HCT116 (cell line): ENCODE data around the gene LAMA1. TPM values are rescaled to one million over a fixed set of nuclear protein-coding genes. Genes with fewer than 3 reads are reported as not detected.

ENCODE experiments used
- ATAC-seq: fragments of 200-7000 bp; cut with Tn5 transposase; 2 replicates; pipeline ENCODE4 v1.9.1; 2020; ENCODE audit warnings: mild to moderate bottlenecking, moderate library complexity
- BruUV-seq: library from RNA; stranded (reverse); fragments of 400-500 nt; replicated peaks from 2 replicates; lab custom pipeline; 2021; lab: Mats Ljungman, UMichigan
- CTCF ChIA-PET: fragments of 300-600 bp; sonication (Branson Sonifier 250); formaldehyde crosslinking; loops from one replicate; lab custom pipeline; 2021; ENCODE audit warnings: antibody characterized with exemption; lab: Charles Lee
- POLR2A ChIA-PET: fragments of 300-600, 350-600 bp; sonication (Branson Sonifier 250); formaldehyde crosslinking; loops from one replicate; lab custom pipeline; 2021; ENCODE audit warnings: antibody characterized with exemption; lab: Charles Lee
- RAD21 ChIA-PET, 2 experiments: fragments of 300-600 bp; sonication (Branson Sonifier 250); formaldehyde crosslinking; loops; one replicate each; lab custom pipeline; 2023; ENCODE audit warnings: low total read pairs in 2 of 2; ENCODE audit not compliant: uncharacterized antibody in 2 of 2, unreplicated experiment in 2 of 2, low non-redundant PET in 1 of 2; lab: Charles Lee
- DNase-seq: peaks from one replicate; pipeline ENCODE4 v3.0.0-alpha.2; 2010; ENCODE audit warnings: low read depth, low spot score
- H2AFZ ChIP-seq: fragments of 200-600 bp; shearing (Covaris generic), sonication (generic); 2 replicates; pipeline ENCODE4 v1.6.1; 2017; ENCODE audit warnings: low read depth, mixed run types, mixed read lengths, antibody characterized with exemption, low read length; ENCODE audit not compliant: poor library complexity, severe bottlenecking
- H3K27ac ChIP-seq: 2 replicates; pipeline ENCODE4 v1.5.1; 2012; ENCODE audit warnings: low read depth, low read length
- H3K27me3 ChIP-seq: fragments of 200-600 bp; sonication (generic); 2 replicates; pipeline ENCODE4 v1.6.1; 2016; ENCODE audit warnings: mixed run types, low read length, mixed read lengths; ENCODE audit not compliant: insufficient read depth
- H3K36me3 ChIP-seq, 2 experiments: fragments of 200-500 bp in 1 of 2; fragments of 200-600 bp in 1 of 2; sonication (Bioruptor generic) in 1 of 2; sonication (generic) in 1 of 2; 2 replicates each; pipeline versions ENCODE4 v1.5.1 to v1.6.1; 2014 to 2016; ENCODE audit warnings: low read length in 2 of 2, inconsistent platforms in 1 of 2, mixed read lengths in 1 of 2, mixed run types in 1 of 2; ENCODE audit not compliant: insufficient read depth in 2 of 2, control insufficient read depth in 1 of 2
- H3K4me1 ChIP-seq, 2 experiments: fragments of 200-600 bp in 1 of 2; sonication (generic) in 1 of 2; 2 replicates each; pipeline versions ENCODE4 v1.5.1 to v1.6.1; 2012 to 2017; ENCODE audit warnings: low read length in 2 of 2, inconsistent platforms in 1 of 2, mild to moderate bottlenecking in 1 of 2, mixed read lengths in 1 of 2, mixed run types in 1 of 2, moderate library complexity in 1 of 2; ENCODE audit not compliant: insufficient read depth in 2 of 2, control insufficient read depth in 1 of 2
- H3K4me2 ChIP-seq: fragments of 200-600 bp; sonication (generic); 2 replicates; pipeline ENCODE4 v1.6.1; 2017; ENCODE audit warnings: mixed run types, low read length, mixed read lengths
- H3K4me3 ChIP-seq, 2 experiments: fragments of 200-600 bp in 1 of 2; sonication (generic) in 1 of 2; replicated peaks in 1 of 2; 2 replicates each; pipeline ENCODE4 v1.5.1; 2011 to 2016; ENCODE audit warnings: low read length in 2 of 2, control low read depth in 1 of 2, low read depth in 1 of 2, mild to moderate bottlenecking in 1 of 2, mixed read lengths in 1 of 2, mixed run types in 1 of 2
- H3K79me2 ChIP-seq: fragments of 200-600 bp; sonication (generic); 2 replicates; pipeline ENCODE4 v1.6.1; 2017; ENCODE audit warnings: mild to moderate bottlenecking, mixed run types, low read length, moderate library complexity, mixed read lengths; ENCODE audit not compliant: insufficient read depth
- H3K9ac ChIP-seq: fragments of 200-600 bp; sonication (generic); 2 replicates; pipeline ENCODE4 v1.6.1; 2016; ENCODE audit warnings: low read length, mixed read lengths
- H3K9me2 ChIP-seq: fragments of 200-600 bp; sonication (generic), shearing (Covaris generic); 2 replicates; pipeline ENCODE4 v1.6.1; 2017; ENCODE audit warnings: mixed run types, mild to moderate bottlenecking, moderate library complexity; ENCODE audit not compliant: insufficient read depth
- H3K9me3 ChIP-seq, 2 experiments: fragments of 200-500 bp in 1 of 2; fragments of 200-600 bp in 1 of 2; sonication (Bioruptor generic) in 1 of 2; sonication (generic) in 1 of 2; 2 replicates each; pipeline ENCODE4 v1.6.1; 2014 to 2017; ENCODE audit warnings: low read length in 2 of 2, mixed read lengths in 2 of 2, inconsistent platforms in 1 of 2, low read depth in 1 of 2, mild to moderate bottlenecking in 1 of 2, mixed run types in 1 of 2, moderate library complexity in 1 of 2; ENCODE audit not compliant: control insufficient read depth in 1 of 2, insufficient read depth in 1 of 2
- H4K20me1 ChIP-seq: fragments of 200-600 bp; sonication (generic), shearing (Covaris generic); 2 replicates; pipeline ENCODE4 v1.6.1; 2017; ENCODE audit warnings: mixed run types, mild to moderate bottlenecking, moderate library complexity; ENCODE audit not compliant: insufficient read depth
- CBX3 ChIP-seq: IDR thresholded peaks from 2 replicates; pipeline ENCODE4 v1.6.1; 2012; ENCODE audit warnings: low read depth
- EGR1 ChIP-seq: IDR thresholded peaks from 2 replicates; pipeline ENCODE4 v1.6.1; 2012; ENCODE audit warnings: low read depth
- EZH2 ChIP-seq: fragments of 200-600 bp; sonication (generic); IDR thresholded peaks from 2 replicates; pipeline ENCODE4 v1.6.1; 2017; ENCODE audit warnings: antibody characterized with exemption, mixed run types
- EZH2phosphoT487 ChIP-seq: fragments of 200-600 bp; IDR thresholded peaks from 2 replicates; pipeline ENCODE4 v1.6.1; 2018; ENCODE audit warnings: antibody characterized with exemption, borderline replicate concordance
- FOSL1 ChIP-seq: IDR thresholded peaks from 2 replicates; pipeline ENCODE4 v1.6.1; 2012; ENCODE audit warnings: low read depth
- JUND ChIP-seq: IDR thresholded peaks from 2 replicates; pipeline ENCODE4 v1.6.1; 2012
- POLR2A ChIP-seq: IDR thresholded peaks from 2 replicates; pipeline ENCODE4 v1.7.0; 2011; ENCODE audit warnings: borderline replicate concordance; ENCODE audit not compliant: insufficient read depth, insufficient read length; ENCODE audit errors: extremely low read depth
- POLR2AphosphoS5 ChIP-seq: IDR thresholded peaks from 2 replicates; pipeline ENCODE4 v1.6.1; 2011; ENCODE audit warnings: mild to moderate bottlenecking, low read depth, low read length, moderate library complexity
- RAD21 ChIP-seq: IDR thresholded peaks from 2 replicates; pipeline ENCODE4 v1.6.1; 2012; ENCODE audit warnings: low read depth, mild to moderate bottlenecking
- SRF ChIP-seq: IDR thresholded peaks from 2 replicates; pipeline ENCODE4 v1.6.1; 2012; ENCODE audit warnings: low read depth
- YY1 ChIP-seq: IDR thresholded peaks from 2 replicates; pipeline ENCODE4 v1.6.1; 2011; ENCODE audit warnings: low read length, low read depth, moderate library complexity, mild to moderate bottlenecking; ENCODE audit not compliant: insufficient replicate concordance; ENCODE audit errors: extremely low read depth
- intact Hi-C: fragments of 100-400 bp; cut with micrococcal nuclease; formaldehyde crosslinking; loops from 2 replicates; pipeline ENCODE4 v1.10.0; 2022
- total RNA-seq: library from RNA; stranded (reverse); gene quantifications from one replicate; pipeline ENCODE4 v1.2.1, GENCODE V29; 2021; ENCODE audit not compliant: unreplicated experiment
- TF ChIP-seq, protein P1 (sequence below), 3 experiments: fragments of 200-600 bp in 1 of 3; sonication (generic) in 1 of 3; IDR thresholded peaks in 2 of 3; conservative IDR thresholded peaks in 1 of 3; 2 replicates each; pipeline ENCODE4 v1.5.1; 2012 to 2017; ENCODE audit warnings: low read depth in 2 of 3, low read length in 2 of 3, antibody characterized with exemption in 1 of 3, borderline replicate concordance in 1 of 3, control low read depth in 1 of 3, mild to moderate bottlenecking in 1 of 3, mixed read lengths in 1 of 3, mixed run types in 1 of 3, moderate library complexity in 1 of 3; ENCODE audit not compliant: insufficient read depth in 1 of 3
- TF ChIP-seq, protein P2 (sequence below): IDR thresholded peaks from 2 replicates; pipeline ENCODE4 v1.6.1; 2012; ENCODE audit warnings: low read depth
- TF ChIP-seq, protein P3 (sequence below): IDR thresholded peaks from 2 replicates; pipeline ENCODE4 v1.6.1; 2012

The LAMA1 gene
- total RNA-seq, 1 experiment from 2014 or later = 0.05 TPM

- Histone ChIP-seq H3K4me2 (no peak overlapping the region), H2AFZ (no peak overlapping the region), H3K9me2 (no peaks in the 10 kb centered on the region), H3K27ac (no peak overlapping the region), H3K9me3 (peaks cover 0 to 5% of the 10 kb centered on the region in 2 experiments; a peak in 1 of 4 replicates), H3K9ac (no peak overlapping the region), H3K79me2 (no peaks in the 10 kb centered on the region), H4K20me1 (no peaks in the 10 kb centered on the region), H3K4me1 (no peaks in the 10 kb centered on the region), H3K27me3 (no peaks in the 10 kb centered on the region), H3K4me3 (no peak overlapping the region), H3K36me3 (no peaks in the 10 kb centered on the region)
- no peak for TF ChIP-seq POLR2A
- DNase-seq (no peak), ATAC-seq (no peak)
- POLR2A ChIA-PET = no interaction called here
- RAD21 ChIA-PET = no interaction called here
- CTCF ChIA-PET = no interaction called here
- no TSS peak for BruUV-seq
- intact Hi-C loops = no loop called here
These were observed 40.6 kb upstream of the LAMA1 start for GRCh38 chr18:7158216-7158615.

DNA sequence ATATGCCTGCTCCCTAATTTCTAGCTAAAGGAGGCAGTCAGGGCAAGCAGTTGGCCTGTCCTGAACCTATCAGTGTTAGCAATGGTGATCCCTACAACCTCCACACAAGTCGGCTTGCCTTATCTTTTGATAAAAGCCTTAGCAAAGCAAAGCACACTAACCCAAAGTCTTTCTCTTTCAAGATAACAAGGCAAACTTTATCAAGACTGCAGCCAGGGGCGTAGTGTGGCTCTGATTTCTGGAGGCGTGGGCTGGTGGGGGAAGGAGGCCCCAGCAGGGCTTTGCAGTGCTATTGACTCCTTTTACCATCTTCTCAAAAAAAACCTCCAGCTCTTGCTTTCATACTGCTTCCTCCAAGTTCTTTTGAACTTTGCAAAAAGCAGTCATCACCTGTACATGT, 40.2 kb upstream of the LAMA1 start:
- no peaks in the 10 kb centered on the region for H3K9me2 ChIP-seq
- no peak overlapping the region for H3K9ac ChIP-seq
- peaks cover 0 to 5% of the 10 kb centered on the region in 2 experiments; a peak in 1 of 4 replicates for H3K9me3 ChIP-seq
- H3K27me3 ChIP-seq = no peaks in the 10 kb centered on the region
- no peak overlapping the region for H3K27ac ChIP-seq
- CTCF ChIA-PET = no interaction called here
- POLR2A ChIA-PET = no interaction called here
- intact Hi-C loops = no loop called here
- RAD21 ChIA-PET = no interaction called here
- H3K4me1 ChIP-seq = no peaks in the 10 kb centered on the region
- no peaks in the 10 kb centered on the region for H3K36me3 ChIP-seq
- BruUV-seq = no TSS peak
- H3K79me2 ChIP-seq = no peaks in the 10 kb centered on the region
- H3K4me2 ChIP-seq = no peak overlapping the region
- ATAC-seq (no peak), DNase-seq (no peak)
- H4K20me1 ChIP-seq = no peaks in the 10 kb centered on the region
- no peak overlapping the region for H2AFZ ChIP-seq
- no peak overlapping the region for H3K4me3 ChIP-seq
- TF ChIP-seq EZH2phosphoT487 = no peak
- TF ChIP-seq CBX3 = no peak
- TF ChIP-seq SRF = no peak
- no peak for TF ChIP-seq POLR2A
- TF ChIP-seq POLR2AphosphoS5 = no peak
- TF ChIP-seq, protein P1, sequence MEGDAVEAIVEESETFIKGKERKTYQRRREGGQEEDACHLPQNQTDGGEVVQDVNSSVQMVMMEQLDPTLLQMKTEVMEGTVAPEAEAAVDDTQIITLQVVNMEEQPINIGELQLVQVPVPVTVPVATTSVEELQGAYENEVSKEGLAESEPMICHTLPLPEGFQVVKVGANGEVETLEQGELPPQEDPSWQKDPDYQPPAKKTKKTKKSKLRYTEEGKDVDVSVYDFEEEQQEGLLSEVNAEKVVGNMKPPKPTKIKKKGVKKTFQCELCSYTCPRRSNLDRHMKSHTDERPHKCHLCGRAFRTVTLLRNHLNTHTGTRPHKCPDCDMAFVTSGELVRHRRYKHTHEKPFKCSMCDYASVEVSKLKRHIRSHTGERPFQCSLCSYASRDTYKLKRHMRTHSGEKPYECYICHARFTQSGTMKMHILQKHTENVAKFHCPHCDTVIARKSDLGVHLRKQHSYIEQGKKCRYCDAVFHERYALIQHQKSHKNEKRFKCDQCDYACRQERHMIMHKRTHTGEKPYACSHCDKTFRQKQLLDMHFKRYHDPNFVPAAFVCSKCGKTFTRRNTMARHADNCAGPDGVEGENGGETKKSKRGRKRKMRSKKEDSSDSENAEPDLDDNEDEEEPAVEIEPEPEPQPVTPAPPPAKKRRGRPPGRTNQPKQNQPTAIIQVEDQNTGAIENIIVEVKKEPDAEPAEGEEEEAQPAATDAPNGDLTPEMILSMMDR (IDR thresholded peaks at IDR 0.05 in 2 of 3, conservative IDR thresholded peaks at IDR 0.05 in 1 of 3; ENCODE audit: borderline replicate concordance in 1 of 3, insufficient read depth in 1 of 3, low read depth in 2 of 3, low read length in 2 of 3) = no peak
- no peak for TF ChIP-seq RAD21
- TF ChIP-seq, protein P2, sequence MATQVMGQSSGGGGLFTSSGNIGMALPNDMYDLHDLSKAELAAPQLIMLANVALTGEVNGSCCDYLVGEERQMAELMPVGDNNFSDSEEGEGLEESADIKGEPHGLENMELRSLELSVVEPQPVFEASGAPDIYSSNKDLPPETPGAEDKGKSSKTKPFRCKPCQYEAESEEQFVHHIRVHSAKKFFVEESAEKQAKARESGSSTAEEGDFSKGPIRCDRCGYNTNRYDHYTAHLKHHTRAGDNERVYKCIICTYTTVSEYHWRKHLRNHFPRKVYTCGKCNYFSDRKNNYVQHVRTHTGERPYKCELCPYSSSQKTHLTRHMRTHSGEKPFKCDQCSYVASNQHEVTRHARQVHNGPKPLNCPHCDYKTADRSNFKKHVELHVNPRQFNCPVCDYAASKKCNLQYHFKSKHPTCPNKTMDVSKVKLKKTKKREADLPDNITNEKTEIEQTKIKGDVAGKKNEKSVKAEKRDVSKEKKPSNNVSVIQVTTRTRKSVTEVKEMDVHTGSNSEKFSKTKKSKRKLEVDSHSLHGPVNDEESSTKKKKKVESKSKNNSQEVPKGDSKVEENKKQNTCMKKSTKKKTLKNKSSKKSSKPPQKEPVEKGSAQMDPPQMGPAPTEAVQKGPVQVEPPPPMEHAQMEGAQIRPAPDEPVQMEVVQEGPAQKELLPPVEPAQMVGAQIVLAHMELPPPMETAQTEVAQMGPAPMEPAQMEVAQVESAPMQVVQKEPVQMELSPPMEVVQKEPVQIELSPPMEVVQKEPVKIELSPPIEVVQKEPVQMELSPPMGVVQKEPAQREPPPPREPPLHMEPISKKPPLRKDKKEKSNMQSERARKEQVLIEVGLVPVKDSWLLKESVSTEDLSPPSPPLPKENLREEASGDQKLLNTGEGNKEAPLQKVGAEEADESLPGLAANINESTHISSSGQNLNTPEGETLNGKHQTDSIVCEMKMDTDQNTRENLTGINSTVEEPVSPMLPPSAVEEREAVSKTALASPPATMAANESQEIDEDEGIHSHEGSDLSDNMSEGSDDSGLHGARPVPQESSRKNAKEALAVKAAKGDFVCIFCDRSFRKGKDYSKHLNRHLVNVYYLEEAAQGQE = no peak
- TF ChIP-seq FOSL1 = no peak
- no peak for TF ChIP-seq YY1
- no peak for TF ChIP-seq EGR1
- TF ChIP-seq, protein P3, sequence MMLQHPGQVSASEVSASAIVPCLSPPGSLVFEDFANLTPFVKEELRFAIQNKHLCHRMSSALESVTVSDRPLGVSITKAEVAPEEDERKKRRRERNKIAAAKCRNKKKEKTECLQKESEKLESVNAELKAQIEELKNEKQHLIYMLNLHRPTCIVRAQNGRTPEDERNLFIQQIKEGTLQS = no peak
- no peak for TF ChIP-seq JUND
- TF ChIP-seq EZH2 = no peak
